GM21619 (cell line): ENCODE data around the gene TOPBP1.
A peak's percentile ranks its signal among the peaks of the same experiment; 100 is the strongest.
"Not testable (repeated sequence)": the region's sequence is repeated elsewhere in the genome, so short reads cannot be mapped to it uniquely, and the experiment has no call there.

Experiments used
- ATAC-seq: cut with Tn5 transposase; IDR thresholded peaks from one replicate; pipeline ENCODE4 v1.9.1; 2021; ENCODE audit not compliant: unreplicated experiment

The TOPBP1 gene

GRCh38 chr3:133573054-133573628, 88.6 kb downstream of the TOPBP1 start:
- peak; percentile 70 for ATAC-seq

GRCh38 chr3:133572158-133573053, 89.3 kb downstream of the TOPBP1 start:
- ATAC-seq = peak; percentile 24

GRCh38 chr3:133570937-133571320, 90.8 kb downstream of the TOPBP1 start:
- no peak for ATAC-seq

- ATAC-seq = no peak
Observed at GRCh38 chr3:133570139-133570936, 91.4 kb downstream of the TOPBP1 start.

- no peak for ATAC-seq
Observed at GRCh38 chr3:133568294-133569014, 93.3 kb downstream of the TOPBP1 start.

- ATAC-seq = no peak
Observed at GRCh38 chr3:133563816-133564215, 97.9 kb downstream of the TOPBP1 start.

- ATAC-seq = no peak
Observed at GRCh38 chr3:133563186-133563591, 98.6 kb downstream of the TOPBP1 start.

- no peak for ATAC-seq
Observed at GRCh38 chr3:133562376-133562775, 99.4 kb downstream of the TOPBP1 start.

- ATAC-seq = no peak
Observed at GRCh38 chr3:133561679-133562078, 100.1 kb downstream of the TOPBP1 start.

- not testable (repeated sequence) for ATAC-seq
Observed at GRCh38 chr3:133551589-133551988, 110.2 kb downstream of the TOPBP1 start.
